Measurements from ENCODE around the gene PTCH2.

PTCH2 gene

GRCh38 chr1:44785501-44786137, 57.4 kb downstream of the PTCH2 start:
- Histone ChIP-seq H3K4me3 (ENCODE audit: low read depth, low read length) (peak overlapping the region; percentile 48; the same call in 1 of the 2 replicates), H3K4me1 (ENCODE audit: control insufficient read depth, insufficient read depth, low read length) (0 out of 2 replicates have a peak, but pooled peaks cover 2% of the 10 kb centered on the region), H3K36me3 (ENCODE audit: control insufficient read depth in 2 of 2, insufficient read depth in 1 of 2, low read length in 2 of 2) (peaks cover 5 to 16% of the 10 kb centered on the region in 2 experiments; a peak in 2 of 3 replicates), H3K9me3 (ENCODE audit: control insufficient read depth, insufficient read depth, low read depth, low read length) (no peaks in the 10 kb centered on the region), H3K27ac (ENCODE audit: extremely low read depth, low read depth, low read length) (no peak overlapping the region)
- TF ChIP-seq ZXDB (tag by site-specific recombination; IDR thresholded peaks at IDR 0.05) (no peak), ZBTB49 (tag by site-specific recombination; IDR thresholded peaks at IDR 0.05; ENCODE audit: low read depth) (no peak), ZNF211 (tag by site-specific recombination; IDR thresholded peaks at IDR 0.05; ENCODE audit: low read depth) (no peak), PBX3 (CRISPR knock-in tag; IDR thresholded peaks at IDR 0.05) (no peak), ELK4 (IDR thresholded peaks at IDR 0.05; ENCODE audit: borderline replicate concordance, low read depth, low read length) (no peak), ZBTB10 (tag by site-specific recombination; IDR thresholded peaks at IDR 0.05) (no peak), SP2 (tag by site-specific recombination; IDR thresholded peaks at IDR 0.05) (no peak), MZF1 (tag by site-specific recombination; IDR thresholded peaks at IDR 0.05; ENCODE audit: borderline replicate concordance) (no peak), ZNF521 (tag by site-specific recombination; IDR thresholded peaks at IDR 0.05) (no peak), TRIM28 (IDR thresholded peaks at IDR 0.05; ENCODE audit: borderline replicate concordance, low read length) (no peak), ZNF585B (tag by site-specific recombination; IDR thresholded peaks at IDR 0.05) (no peak), ZNF623 (tag by site-specific recombination; IDR thresholded peaks at IDR 0.05) (no peak), ZNF548 (tag by site-specific recombination; IDR thresholded peaks at IDR 0.05) (no peak), PRDM4 (tag by site-specific recombination; IDR thresholded peaks at IDR 0.05) (no peak)
- CTCF ChIA-PET = interaction anchor here (0.7 to 1.6 kb wide), 8 partner anchors 9 to 507 kb away, joined by 3 to 13 read pairs (median 4); partner anchors contain the start of genes HECTD3 and UROD
- POLR2A ChIA-PET = interaction anchor here (0.6 to 3.1 kb wide), 6 partner anchors 10 to 515 kb away, joined by 3 to 18 read pairs (median 4); partner anchors contain the start of genes PLK3 and RPS8

Data from HEK293 (cell line).